ENCODE data around the gene ERBB2. TPM values are rescaled to one million over a fixed set of nuclear protein-coding genes. Genes with fewer than 3 reads are reported as not detected.

ERBB2 gene
- total and polyA plus RNA-seq, 2 of the 13 experiments (the other 11 are each of a cell fraction or from before 2014, with no cell fraction given): 57.7 to 64.1 TPM

DNA sequence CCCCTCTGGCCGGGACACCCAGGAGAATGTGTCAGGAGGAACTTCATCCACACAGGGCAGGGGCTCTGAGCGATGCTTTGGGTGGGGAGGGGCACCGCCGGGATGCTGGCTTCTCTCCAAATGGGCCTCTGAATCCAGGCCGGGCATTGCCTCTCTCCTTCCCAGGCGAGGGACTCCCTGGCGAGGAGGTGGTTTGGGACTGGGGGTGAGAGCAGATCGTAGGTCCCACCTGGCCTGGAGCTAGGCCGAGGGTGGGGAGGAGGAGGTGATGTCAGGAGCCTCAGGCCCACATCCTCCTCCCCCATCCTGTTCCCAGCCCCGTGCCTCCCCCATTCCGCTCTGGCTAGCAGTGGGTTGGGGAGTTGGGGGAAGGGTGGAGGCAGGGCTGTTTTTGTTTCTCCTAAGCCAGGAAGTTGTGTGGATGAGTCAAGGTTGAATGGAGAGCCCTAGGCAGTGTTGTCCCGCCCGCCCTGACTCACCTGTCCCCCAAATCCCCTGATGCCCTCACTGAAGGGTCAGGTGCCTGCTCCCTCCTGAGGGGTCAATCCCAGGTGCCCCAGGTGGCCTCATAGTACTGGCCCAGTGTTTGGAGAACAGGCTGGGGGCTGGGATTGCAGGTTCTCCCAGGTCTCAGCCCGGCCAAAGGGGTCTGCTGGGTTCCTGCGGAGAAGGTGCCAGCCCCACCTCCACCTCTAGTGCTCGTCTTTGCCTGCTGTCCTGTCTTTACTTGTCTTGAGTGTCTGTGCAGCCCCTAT is 40.7 kb downstream of the ERBB2 start (continued):
- TF ChIP-seq, protein P1, sequence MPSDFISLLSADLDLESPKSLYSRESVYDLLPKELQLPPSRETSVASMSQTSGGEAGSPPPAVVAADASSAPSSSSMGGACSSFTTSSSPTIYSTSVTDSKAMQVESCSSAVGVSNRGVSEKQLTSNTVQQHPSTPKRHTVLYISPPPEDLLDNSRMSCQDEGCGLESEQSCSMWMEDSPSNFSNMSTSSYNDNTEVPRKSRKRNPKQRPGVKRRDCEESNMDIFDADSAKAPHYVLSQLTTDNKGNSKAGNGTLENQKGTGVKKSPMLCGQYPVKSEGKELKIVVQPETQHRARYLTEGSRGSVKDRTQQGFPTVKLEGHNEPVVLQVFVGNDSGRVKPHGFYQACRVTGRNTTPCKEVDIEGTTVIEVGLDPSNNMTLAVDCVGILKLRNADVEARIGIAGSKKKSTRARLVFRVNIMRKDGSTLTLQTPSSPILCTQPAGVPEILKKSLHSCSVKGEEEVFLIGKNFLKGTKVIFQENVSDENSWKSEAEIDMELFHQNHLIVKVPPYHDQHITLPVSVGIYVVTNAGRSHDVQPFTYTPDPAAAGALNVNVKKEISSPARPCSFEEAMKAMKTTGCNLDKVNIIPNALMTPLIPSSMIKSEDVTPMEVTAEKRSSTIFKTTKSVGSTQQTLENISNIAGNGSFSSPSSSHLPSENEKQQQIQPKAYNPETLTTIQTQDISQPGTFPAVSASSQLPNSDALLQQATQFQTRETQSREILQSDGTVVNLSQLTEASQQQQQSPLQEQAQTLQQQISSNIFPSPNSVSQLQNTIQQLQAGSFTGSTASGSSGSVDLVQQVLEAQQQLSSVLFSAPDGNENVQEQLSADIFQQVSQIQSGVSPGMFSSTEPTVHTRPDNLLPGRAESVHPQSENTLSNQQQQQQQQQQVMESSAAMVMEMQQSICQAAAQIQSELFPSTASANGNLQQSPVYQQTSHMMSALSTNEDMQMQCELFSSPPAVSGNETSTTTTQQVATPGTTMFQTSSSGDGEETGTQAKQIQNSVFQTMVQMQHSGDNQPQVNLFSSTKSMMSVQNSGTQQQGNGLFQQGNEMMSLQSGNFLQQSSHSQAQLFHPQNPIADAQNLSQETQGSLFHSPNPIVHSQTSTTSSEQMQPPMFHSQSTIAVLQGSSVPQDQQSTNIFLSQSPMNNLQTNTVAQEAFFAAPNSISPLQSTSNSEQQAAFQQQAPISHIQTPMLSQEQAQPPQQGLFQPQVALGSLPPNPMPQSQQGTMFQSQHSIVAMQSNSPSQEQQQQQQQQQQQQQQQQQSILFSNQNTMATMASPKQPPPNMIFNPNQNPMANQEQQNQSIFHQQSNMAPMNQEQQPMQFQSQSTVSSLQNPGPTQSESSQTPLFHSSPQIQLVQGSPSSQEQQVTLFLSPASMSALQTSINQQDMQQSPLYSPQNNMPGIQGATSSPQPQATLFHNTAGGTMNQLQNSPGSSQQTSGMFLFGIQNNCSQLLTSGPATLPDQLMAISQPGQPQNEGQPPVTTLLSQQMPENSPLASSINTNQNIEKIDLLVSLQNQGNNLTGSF (CRISPR knock-in tag; IDR thresholded peaks at IDR 0.05): 0 out of 2 replicates have a peak, but pooled peaks have one; percentile 2
- no peak for TF ChIP-seq POLR2AphosphoS2 (IDR thresholded peaks at IDR 0.05; ENCODE audit: low read depth, low read length)
- TF ChIP-seq FOXP1 (IDR thresholded peaks at IDR 0.05): no peak
- TF ChIP-seq FOXP1 (CRISPR knock-in tag; IDR thresholded peaks at IDR 0.05): peak; percentile 82
- peak; percentile 76; the same call in 1 of the 2 replicates for TF ChIP-seq TFAP4 (IDR thresholded peaks at IDR 0.05; ENCODE audit: borderline replicate concordance, low read depth)
- 0 out of 2 replicates have a peak, but pooled peaks have one; percentile 10 for TF ChIP-seq NR0B2 (CRISPR knock-in tag; IDR thresholded peaks at IDR 0.05)
- TF ChIP-seq ZNF589 (CRISPR knock-in tag; conservative IDR thresholded peaks at IDR 0.05): 0 out of 2 replicates have a peak, but pooled peaks have one; percentile 57
- TF ChIP-seq ZNF44 (CRISPR knock-in tag; IDR thresholded peaks at IDR 0.05): no peak
- TF ChIP-seq MIER3 (CRISPR knock-in tag; IDR thresholded peaks at IDR 0.05; ENCODE audit: borderline replicate concordance): peak; percentile 53; the same call in 1 of the 2 replicates
- TF ChIP-seq ELF1 (CRISPR knock-in tag; IDR thresholded peaks at IDR 0.05): peak; percentile 68
- TF ChIP-seq RXRB (CRISPR knock-in tag; IDR thresholded peaks at IDR 0.05; ENCODE audit: borderline replicate concordance): peak; percentile 89
- TF ChIP-seq JUND (CRISPR knock-in tag; IDR thresholded peaks at IDR 0.05): peak; percentile 38; the same call in 1 of the 2 replicates
- no peak for TF ChIP-seq ZSCAN22 (CRISPR knock-in tag; IDR thresholded peaks at IDR 0.05)
- TF ChIP-seq NRL (CRISPR knock-in tag; IDR thresholded peaks at IDR 0.05; ENCODE audit: borderline replicate concordance): peak; percentile 47; the same call in 1 of the 2 replicates
- TF ChIP-seq ZNF788 (CRISPR knock-in tag; IDR thresholded peaks at IDR 0.05; ENCODE audit: borderline replicate concordance): peak; percentile 88; the same call in 1 of the 2 replicates
- TF ChIP-seq DRAP1 (CRISPR knock-in tag; IDR thresholded peaks at IDR 0.05): peak; percentile 87
- TF ChIP-seq, protein P2, sequence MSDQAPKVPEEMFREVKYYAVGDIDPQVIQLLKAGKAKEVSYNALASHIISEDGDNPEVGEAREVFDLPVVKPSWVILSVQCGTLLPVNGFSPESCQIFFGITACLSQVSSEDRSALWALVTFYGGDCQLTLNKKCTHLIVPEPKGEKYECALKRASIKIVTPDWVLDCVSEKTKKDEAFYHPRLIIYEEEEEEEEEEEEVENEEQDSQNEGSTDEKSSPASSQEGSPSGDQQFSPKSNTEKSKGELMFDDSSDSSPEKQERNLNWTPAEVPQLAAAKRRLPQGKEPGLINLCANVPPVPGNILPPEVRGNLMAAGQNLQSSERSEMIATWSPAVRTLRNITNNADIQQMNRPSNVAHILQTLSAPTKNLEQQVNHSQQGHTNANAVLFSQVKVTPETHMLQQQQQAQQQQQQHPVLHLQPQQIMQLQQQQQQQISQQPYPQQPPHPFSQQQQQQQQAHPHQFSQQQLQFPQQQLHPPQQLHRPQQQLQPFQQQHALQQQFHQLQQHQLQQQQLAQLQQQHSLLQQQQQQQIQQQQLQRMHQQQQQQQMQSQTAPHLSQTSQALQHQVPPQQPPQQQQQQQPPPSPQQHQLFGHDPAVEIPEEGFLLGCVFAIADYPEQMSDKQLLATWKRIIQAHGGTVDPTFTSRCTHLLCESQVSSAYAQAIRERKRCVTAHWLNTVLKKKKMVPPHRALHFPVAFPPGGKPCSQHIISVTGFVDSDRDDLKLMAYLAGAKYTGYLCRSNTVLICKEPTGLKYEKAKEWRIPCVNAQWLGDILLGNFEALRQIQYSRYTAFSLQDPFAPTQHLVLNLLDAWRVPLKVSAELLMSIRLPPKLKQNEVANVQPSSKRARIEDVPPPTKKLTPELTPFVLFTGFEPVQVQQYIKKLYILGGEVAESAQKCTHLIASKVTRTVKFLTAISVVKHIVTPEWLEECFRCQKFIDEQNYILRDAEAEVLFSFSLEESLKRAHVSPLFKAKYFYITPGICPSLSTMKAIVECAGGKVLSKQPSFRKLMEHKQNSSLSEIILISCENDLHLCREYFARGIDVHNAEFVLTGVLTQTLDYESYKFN (CRISPR knock-in tag; conservative IDR thresholded peaks at IDR 0.05): peak; percentile 86
